GM12875 (cell line): ENCODE results near the gene PGAM1.
A peak's percentile ranks its signal among the peaks of the same experiment; 100 is the strongest.

Experiments used
- H3K4me3 ChIP-seq: one replicate; pipeline ENCODE4 v1.5.1; 2011; ENCODE audit warnings: low read depth, low read length, control low read depth
- CTCF ChIP-seq: IDR thresholded peaks from 2 replicates; pipeline ENCODE4 v1.5.1; 2011; ENCODE audit warnings: low read depth, mild to moderate bottlenecking, control low read depth, inconsistent platforms, low read length, moderate library complexity, borderline replicate concordance; ENCODE audit not compliant: insufficient read depth

Gene PGAM1

GRCh38 chr10:97428572-97428981 is 2.6 kb downstream of the PGAM1 start:
- peak overlapping the region; percentile 42 for H3K4me3 ChIP-seq
- no peak for TF ChIP-seq CTCF

GRCh38 chr10:97434055-97434454 is 8.1 kb downstream of the PGAM1 start:
- no peak overlapping the region for H3K4me3 ChIP-seq
- TF ChIP-seq CTCF: no peak

GRCh38 chr10:97434557-97434956 is 8.6 kb downstream of the PGAM1 start:
- H3K4me3 ChIP-seq: no peak overlapping the region
- no peak for TF ChIP-seq CTCF

GRCh38 chr10:97435211-97435610 is 9.2 kb downstream of the PGAM1 start:
- no peak overlapping the region for H3K4me3 ChIP-seq
- TF ChIP-seq CTCF: no peak

- H3K4me3 ChIP-seq: no peak overlapping the region
- TF ChIP-seq CTCF: no peak
Observed at GRCh38 chr10:97442277-97442676, 16.3 kb downstream of the PGAM1 start.

- no peak overlapping the region for H3K4me3 ChIP-seq
- no peak for TF ChIP-seq CTCF
Observed at GRCh38 chr10:97444212-97444611, 18.2 kb downstream of the PGAM1 start.

- no peak for TF ChIP-seq CTCF
- peak overlapping the region; percentile 98 for H3K4me3 ChIP-seq
Observed at GRCh38 chr10:97445357-97445721, 19.3 kb downstream of the PGAM1 start.
